Measurements from ENCODE around the gene PCDHB5. TPM values are rescaled to one million over a fixed set of nuclear protein-coding genes. Genes with fewer than 3 reads are reported as not detected.
A peak's percentile ranks its signal among the peaks of the same experiment; 100 is the strongest.
"Not testable (repeated sequence)": the region's sequence is repeated elsewhere in the genome, so short reads cannot be mapped to it uniquely, and the experiment has no call there.

The PCDHB5 gene
- 6.6 to 11.4 TPM (median 10.2 TPM) in 3 replicates for total RNA-seq
- long read RNA-seq, transcript PCDHB5-201 (1 exons, 3,408 nt), result major isoform, 30 of 30 reads
- long read RNA-seq, partial matches to known transcripts, result 0 of 30 reads
- long read RNA-seq, other reads (novel, unspliced or antisense), result 0 of 30 reads

DNA sequence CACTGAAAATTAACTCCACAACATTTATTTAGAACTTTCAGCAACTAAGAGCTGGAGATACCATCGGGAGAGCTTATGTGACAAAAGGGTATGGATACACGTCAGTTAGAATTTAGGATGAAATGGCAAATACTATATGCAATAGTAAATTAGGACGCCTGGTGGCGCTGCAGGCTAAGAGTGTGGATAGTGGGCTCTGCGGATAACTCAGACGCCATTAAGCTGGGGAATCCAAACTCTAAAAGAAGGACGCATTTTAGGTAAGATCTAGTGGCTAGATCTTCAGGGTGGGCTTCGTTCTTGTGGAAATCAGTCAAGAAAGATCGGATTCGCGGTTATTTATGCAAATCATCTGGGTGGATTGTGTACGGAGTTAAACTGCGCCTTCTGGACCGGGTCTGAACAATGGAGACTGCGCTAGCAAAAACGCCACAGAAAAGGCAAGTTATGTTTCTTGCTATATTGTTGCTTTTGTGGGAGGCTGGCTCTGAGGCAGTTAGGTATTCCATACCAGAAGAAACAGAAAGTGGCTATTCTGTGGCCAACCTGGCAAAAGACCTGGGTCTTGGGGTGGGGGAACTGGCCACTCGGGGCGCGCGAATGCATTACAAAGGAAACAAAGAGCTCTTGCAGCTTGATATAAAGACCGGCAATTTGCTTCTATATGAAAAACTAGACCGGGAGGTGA lies at the start of gene PCDHB5:
PCDHB5 (plus strand) TSS at position 177 of the 688 bp plus-strand sequence; CDS start at position 406, 229 bp downstream.
- H3K4me3 Mint-ChIP-seq (ENCODE audit: unreplicated experiment), result peak within 1 kb of the TSS; percentile 77
- no peaks in the 10 kb centered on the region for H3K4me1 Mint-ChIP-seq (ENCODE audit: low read depth)
- H3K27ac Mint-ChIP-seq (ENCODE audit: unreplicated experiment), result peak within 1 kb of the TSS; percentile 84
- H3K27me3 Mint-ChIP-seq (ENCODE audit: low read depth), result no peaks in the 10 kb centered on the region
- H3K9me3 Mint-ChIP-seq (ENCODE audit: low read depth), result peaks cover 72% of the 10 kb centered on the region
- H3K36me3 Mint-ChIP-seq (ENCODE audit: low read depth), result peaks cover 53% of the 10 kb centered on the region
- DNase-seq (ENCODE audit: low spot score), result no peak
- TF ChIP-seq, protein P1, sequence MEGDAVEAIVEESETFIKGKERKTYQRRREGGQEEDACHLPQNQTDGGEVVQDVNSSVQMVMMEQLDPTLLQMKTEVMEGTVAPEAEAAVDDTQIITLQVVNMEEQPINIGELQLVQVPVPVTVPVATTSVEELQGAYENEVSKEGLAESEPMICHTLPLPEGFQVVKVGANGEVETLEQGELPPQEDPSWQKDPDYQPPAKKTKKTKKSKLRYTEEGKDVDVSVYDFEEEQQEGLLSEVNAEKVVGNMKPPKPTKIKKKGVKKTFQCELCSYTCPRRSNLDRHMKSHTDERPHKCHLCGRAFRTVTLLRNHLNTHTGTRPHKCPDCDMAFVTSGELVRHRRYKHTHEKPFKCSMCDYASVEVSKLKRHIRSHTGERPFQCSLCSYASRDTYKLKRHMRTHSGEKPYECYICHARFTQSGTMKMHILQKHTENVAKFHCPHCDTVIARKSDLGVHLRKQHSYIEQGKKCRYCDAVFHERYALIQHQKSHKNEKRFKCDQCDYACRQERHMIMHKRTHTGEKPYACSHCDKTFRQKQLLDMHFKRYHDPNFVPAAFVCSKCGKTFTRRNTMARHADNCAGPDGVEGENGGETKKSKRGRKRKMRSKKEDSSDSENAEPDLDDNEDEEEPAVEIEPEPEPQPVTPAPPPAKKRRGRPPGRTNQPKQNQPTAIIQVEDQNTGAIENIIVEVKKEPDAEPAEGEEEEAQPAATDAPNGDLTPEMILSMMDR (IDR thresholded peaks at IDR 0.05), result peak; percentile 67

DNA sequence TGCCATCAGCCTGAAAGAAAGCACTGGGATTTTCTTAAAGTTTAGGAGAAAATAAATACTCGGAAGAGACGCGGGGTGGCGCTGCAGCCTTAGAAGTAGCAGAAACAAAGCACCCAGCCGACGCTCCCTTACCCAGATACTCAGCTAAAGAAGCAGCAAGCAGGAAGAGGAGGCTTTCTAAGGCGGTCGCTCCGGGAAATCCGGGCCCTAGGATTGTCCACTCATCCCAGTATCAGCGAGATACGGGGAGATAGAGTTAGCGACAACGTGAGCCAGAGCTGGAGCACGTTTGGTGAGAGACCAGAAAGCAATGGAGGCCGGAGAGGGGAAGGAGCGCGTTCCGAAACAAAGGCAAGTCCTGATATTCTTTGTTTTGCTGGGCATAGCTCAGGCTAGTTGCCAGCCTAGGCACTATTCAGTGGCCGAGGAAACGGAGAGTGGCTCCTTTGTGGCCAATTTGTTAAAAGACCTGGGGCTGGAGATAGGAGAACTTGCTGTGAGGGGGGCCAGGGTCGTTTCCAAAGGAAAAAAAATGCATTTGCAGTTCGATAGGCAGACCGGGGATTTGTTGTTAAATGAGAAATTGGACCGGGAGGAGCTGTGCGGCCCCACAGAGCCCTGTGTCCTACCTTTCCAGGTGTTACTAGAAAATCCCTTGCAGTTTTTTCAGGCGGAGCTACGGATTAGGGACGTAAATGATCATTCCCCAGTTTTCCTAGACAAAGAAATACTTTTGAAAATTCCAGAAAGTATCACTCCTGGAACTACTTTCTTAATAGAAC lies 40.3 kb upstream of the PCDHB5 start, which contains the start of gene PCDHB2:
PCDHB2 (plus strand) TSS at position 135 of the 782 bp plus-strand sequence; CDS start at position 311, 176 bp downstream.
- Mint-ChIP-seq H3K9me3 (ENCODE audit: low read depth) (peaks cover 21% of the 10 kb centered on the region), H3K4me3 (ENCODE audit: unreplicated experiment) (peak within 1 kb of the TSS; percentile 86), H3K27me3 (ENCODE audit: low read depth) (peaks cover 2% of the 10 kb centered on the region), H3K36me3 (ENCODE audit: low read depth) (peaks cover 21% of the 10 kb centered on the region), H3K27ac (ENCODE audit: unreplicated experiment) (peak within 1 kb of the TSS; percentile 97), H3K4me1 (ENCODE audit: low read depth) (peaks cover 11% of the 10 kb centered on the region)
- no peak for DNase-seq (ENCODE audit: low spot score)
- TF ChIP-seq, protein P1 (IDR thresholded peaks at IDR 0.05), result peak; percentile 94

DNA sequence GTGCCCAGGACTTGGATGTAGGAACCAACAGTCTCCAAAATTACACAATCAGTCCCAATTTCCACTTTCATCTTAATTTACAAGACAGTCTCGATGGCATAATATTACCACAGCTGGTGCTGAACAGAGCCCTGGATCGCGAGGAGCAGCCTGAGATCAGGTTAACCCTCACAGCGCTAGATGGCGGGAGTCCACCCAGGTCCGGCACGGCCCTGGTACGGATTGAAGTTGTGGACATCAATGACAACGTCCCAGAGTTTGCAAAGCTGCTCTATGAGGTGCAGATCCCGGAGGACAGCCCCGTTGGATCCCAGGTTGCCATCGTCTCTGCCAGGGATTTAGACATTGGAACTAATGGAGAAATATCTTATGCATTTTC lies 39.8 kb upstream of the PCDHB5 start:
- H3K36me3 Mint-ChIP-seq (ENCODE audit: low read depth), result peaks cover 27% of the 10 kb centered on the region
- TF ChIP-seq, protein P1 (IDR thresholded peaks at IDR 0.05), result no peak

DNA sequence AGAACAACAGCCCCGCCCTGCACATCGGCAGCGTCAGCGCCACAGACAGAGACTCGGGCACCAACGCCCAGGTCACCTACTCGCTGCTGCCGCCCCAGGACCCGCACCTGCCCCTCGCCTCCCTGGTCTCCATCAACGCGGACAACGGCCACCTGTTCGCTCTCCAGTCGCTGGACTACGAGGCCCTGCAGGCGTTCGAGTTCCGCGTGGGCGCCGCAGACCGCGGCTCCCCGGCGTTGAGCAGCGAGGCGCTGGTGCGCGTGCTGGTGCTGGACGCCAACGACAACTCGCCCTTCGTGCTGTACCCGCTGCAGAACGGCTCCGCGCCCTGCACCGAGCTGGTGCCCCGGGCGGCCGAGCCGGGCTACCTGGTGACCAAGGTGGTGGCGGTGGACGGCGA lies 38.8 kb upstream of the PCDHB5 start:
- peaks cover 36% of the 10 kb centered on the region for H3K9me3 Mint-ChIP-seq (ENCODE audit: low read depth)
- peaks cover 11% of the 10 kb centered on the region for H3K4me1 Mint-ChIP-seq (ENCODE audit: low read depth)
- not testable (repeated sequence) for DNase-seq (ENCODE audit: low spot score); H3K27me3 Mint-ChIP-seq (ENCODE audit: low read depth); H3K4me3 Mint-ChIP-seq (ENCODE audit: unreplicated experiment); H3K27ac Mint-ChIP-seq (ENCODE audit: unreplicated experiment)
- H3K36me3 Mint-ChIP-seq (ENCODE audit: low read depth), result peaks cover 37% of the 10 kb centered on the region

More for the DNA sequence above, 39.8 kb upstream of the PCDHB5 start:
- Mint-ChIP-seq H3K27me3 (ENCODE audit: low read depth) (peaks cover 2% of the 10 kb centered on the region), H3K27ac (ENCODE audit: unreplicated experiment) (peak overlapping the region; percentile 97), H3K4me3 (ENCODE audit: unreplicated experiment) (peak overlapping the region; percentile 86), H3K4me1 (ENCODE audit: low read depth) (peaks cover 11% of the 10 kb centered on the region), H3K9me3 (ENCODE audit: low read depth) (peaks cover 26% of the 10 kb centered on the region)
- DNase-seq (ENCODE audit: low spot score), result no peak

DNA sequence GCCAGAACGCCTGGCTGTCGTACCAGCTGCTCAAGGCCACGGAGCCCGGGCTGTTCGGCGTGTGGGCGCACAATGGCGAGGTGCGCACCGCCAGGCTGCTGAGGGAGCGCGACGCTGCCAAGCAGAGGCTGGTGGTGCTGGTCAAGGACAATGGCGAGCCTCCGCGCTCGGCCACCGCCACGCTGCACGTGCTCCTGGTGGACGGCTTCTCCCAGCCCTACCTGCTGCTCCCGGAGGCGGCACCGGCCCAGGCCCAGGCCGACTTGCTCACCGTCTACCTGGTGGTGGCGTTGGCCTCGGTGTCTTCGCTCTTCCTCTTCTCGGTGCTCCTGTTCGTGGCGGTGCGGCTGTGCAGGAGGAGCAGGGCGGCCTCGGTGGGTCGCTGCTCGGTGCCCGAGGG lies 38.4 kb upstream of the PCDHB5 start:
- not testable (repeated sequence) for H3K27me3 Mint-ChIP-seq (ENCODE audit: low read depth); DNase-seq (ENCODE audit: low spot score); H3K4me3 Mint-ChIP-seq (ENCODE audit: unreplicated experiment); H3K27ac Mint-ChIP-seq (ENCODE audit: unreplicated experiment)
- Mint-ChIP-seq H3K36me3 (ENCODE audit: low read depth) (peaks cover 41% of the 10 kb centered on the region), H3K4me1 (ENCODE audit: low read depth) (peaks cover 11% of the 10 kb centered on the region), H3K9me3 (ENCODE audit: low read depth) (peaks cover 40% of the 10 kb centered on the region)

DNA sequence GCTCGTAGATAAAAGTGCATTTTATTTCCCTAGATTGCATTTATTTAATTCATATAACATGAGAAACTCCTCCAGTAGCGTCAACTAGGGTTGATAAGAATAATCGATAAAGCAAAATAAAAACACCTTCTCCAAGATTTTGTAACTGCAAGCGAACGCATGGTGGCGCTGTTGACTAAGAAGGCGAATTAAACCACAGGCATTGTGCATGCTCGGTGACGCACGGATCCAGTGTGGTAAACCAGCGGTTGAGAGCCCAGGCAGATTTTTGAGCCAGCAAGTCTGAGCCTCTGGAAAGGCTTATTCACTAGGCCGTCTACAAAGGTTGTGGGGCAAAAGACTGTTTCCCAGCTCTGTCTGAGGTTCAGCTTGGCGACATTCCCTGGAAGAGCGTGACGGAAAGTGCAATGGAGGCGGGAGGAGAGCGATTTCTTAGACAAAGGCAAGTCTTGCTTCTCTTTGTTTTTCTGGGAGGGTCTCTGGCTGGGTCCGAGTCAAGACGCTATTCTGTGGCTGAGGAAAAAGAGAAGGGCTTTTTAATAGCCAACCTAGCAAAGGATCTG lies 34.7 kb upstream of the PCDHB5 start, which contains the start of gene PCDHB3:
PCDHB3 (plus strand) TSS at position 231 of the 563 bp plus-strand sequence; CDS start at position 408, 177 bp downstream.
- no peak within 1 kb of the TSS for H3K4me3 Mint-ChIP-seq (ENCODE audit: unreplicated experiment)
- no peaks in the 10 kb centered on the region for H3K27me3 Mint-ChIP-seq (ENCODE audit: low read depth)
- H3K36me3 Mint-ChIP-seq (ENCODE audit: low read depth), result peaks cover 52% of the 10 kb centered on the region
- H3K4me1 Mint-ChIP-seq (ENCODE audit: low read depth), result peaks cover 3% of the 10 kb centered on the region
- H3K9me3 Mint-ChIP-seq (ENCODE audit: low read depth), result peaks cover 47% of the 10 kb centered on the region
- H3K27ac Mint-ChIP-seq (ENCODE audit: unreplicated experiment), result no peak within 1 kb of the TSS
- no peak for DNase-seq (ENCODE audit: low spot score)
- TF ChIP-seq, protein P1 (IDR thresholded peaks at IDR 0.05), result no peak

Data from chondrocyte (in vitro differentiated cells).